BLaER1 (cell line): ENCODE results near the gene PPAT.
"Not testable (repeated sequence)": the region's sequence is repeated elsewhere in the genome, so short reads cannot be mapped to it uniquely, and the experiment has no call there.

ENCODE experiments used
- H3K27ac ChIP-seq: shearing (Covaris generic); formaldehyde crosslinking; 2 replicates; pipeline ENCODE4 v1.8.1; 2022
- H3K27me3 ChIP-seq: shearing (Covaris generic); formaldehyde crosslinking; 2 replicates; pipeline ENCODE4 v1.8.1; 2022
- H3K36me3 ChIP-seq: shearing (Covaris generic); formaldehyde crosslinking; 2 replicates; pipeline ENCODE4 v1.8.1; 2022
- H3K4me1 ChIP-seq: shearing (Covaris generic); formaldehyde crosslinking; 2 replicates; pipeline ENCODE4 v1.8.1; 2022
- H3K4me2 ChIP-seq: shearing (Covaris generic); formaldehyde crosslinking; 2 replicates; pipeline ENCODE4 v1.8.1; 2022
- H3K4me3 ChIP-seq: shearing (Covaris generic); formaldehyde crosslinking; 2 replicates; pipeline ENCODE4 v1.8.1; 2022
- H3K9ac ChIP-seq: shearing (Covaris generic); formaldehyde crosslinking; 2 replicates; pipeline ENCODE4 v1.8.1; 2022
- H3K9me3 ChIP-seq: shearing (Covaris generic); formaldehyde crosslinking; 2 replicates; pipeline ENCODE4 v1.8.1; 2022
- H4K20me1 ChIP-seq: shearing (Covaris generic); formaldehyde crosslinking; 2 replicates; pipeline ENCODE4 v1.8.1; 2022
- Cebpa-rat ChIP-seq: shearing (Covaris generic); IDR thresholded peaks from 2 replicates; pipeline ENCODE4 v1.8.1; 2022

The PPAT gene

DNA sequence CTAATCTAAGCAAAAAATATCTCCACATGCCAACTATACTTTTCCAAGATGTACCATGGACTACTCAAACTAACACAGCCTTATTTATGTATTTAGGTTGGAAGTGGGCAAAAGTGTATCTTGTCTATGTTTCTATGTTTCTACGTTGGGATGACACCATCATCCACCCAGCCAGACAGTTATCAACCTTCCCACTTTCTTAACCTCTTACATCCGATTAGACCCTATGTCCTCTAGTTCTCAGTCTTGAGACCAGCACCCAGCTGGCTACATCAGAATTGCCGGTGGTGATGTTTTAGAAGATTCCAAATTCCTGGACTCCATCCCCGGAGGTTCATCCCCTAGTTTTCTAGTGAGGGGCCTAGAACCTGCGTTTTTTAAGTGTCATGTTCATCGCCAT is 47.1 kb downstream of the PPAT start:
- Histone ChIP-seq H3K9ac (peak overlapping the region; percentile 89), H4K20me1 (no peaks in the 10 kb centered on the region), H3K4me1 (peaks cover 30% of the 10 kb centered on the region), H3K27me3 (no peaks in the 10 kb centered on the region), H3K9me3 (no peaks in the 10 kb centered on the region), H3K4me3 (peak overlapping the region; percentile 79), H3K27ac (peak overlapping the region; percentile 83), H3K4me2 (peak overlapping the region; percentile 94), H3K36me3 (peaks cover 15% of the 10 kb centered on the region; the same call in 1 of the 2 replicates)
- no peak for TF ChIP-seq Cebpa-rat

- no peak for TF ChIP-seq Cebpa-rat
- no peaks in the 10 kb centered on the region for H3K27me3 ChIP-seq
- H3K4me3 ChIP-seq = peak within 1 kb of the TSS; percentile 79
- H3K9ac ChIP-seq = peak within 1 kb of the TSS; percentile 89
- peaks cover 30% of the 10 kb centered on the region for H3K4me1 ChIP-seq
- peak within 1 kb of the TSS; percentile 83 for H3K27ac ChIP-seq
- H3K9me3 ChIP-seq = no peaks in the 10 kb centered on the region
- H4K20me1 ChIP-seq = no peaks in the 10 kb centered on the region
- peak within 1 kb of the TSS; percentile 94 for H3K4me2 ChIP-seq
- peaks cover 12% of the 10 kb centered on the region for H3K36me3 ChIP-seq
These were observed 48.1 kb downstream of the PPAT start, which contains the start of gene AASDH for GRCh38 chr4:56387023-56388001. Gene AASDH (minus strand): TSS chr4:56387491. CDS start chr4:56384299, 3,192 bp downstream.

- no peak overlapping the region for H3K9ac ChIP-seq
- no peak for TF ChIP-seq Cebpa-rat
- H3K4me3 ChIP-seq = peak overlapping the region; percentile 79
- H3K4me1 ChIP-seq = peaks cover 30% of the 10 kb centered on the region
- H3K9me3 ChIP-seq = no peaks in the 10 kb centered on the region
- H3K27ac ChIP-seq = no peak overlapping the region
- H3K4me2 ChIP-seq = peak overlapping the region; percentile 94
- H3K36me3 ChIP-seq = peaks cover 4% of the 10 kb centered on the region
- no peaks in the 10 kb centered on the region for H4K20me1 ChIP-seq
- no peaks in the 10 kb centered on the region for H3K27me3 ChIP-seq
These were observed 49.3 kb downstream of the PPAT start for GRCh38 chr4:56386091-56386490.

DNA sequence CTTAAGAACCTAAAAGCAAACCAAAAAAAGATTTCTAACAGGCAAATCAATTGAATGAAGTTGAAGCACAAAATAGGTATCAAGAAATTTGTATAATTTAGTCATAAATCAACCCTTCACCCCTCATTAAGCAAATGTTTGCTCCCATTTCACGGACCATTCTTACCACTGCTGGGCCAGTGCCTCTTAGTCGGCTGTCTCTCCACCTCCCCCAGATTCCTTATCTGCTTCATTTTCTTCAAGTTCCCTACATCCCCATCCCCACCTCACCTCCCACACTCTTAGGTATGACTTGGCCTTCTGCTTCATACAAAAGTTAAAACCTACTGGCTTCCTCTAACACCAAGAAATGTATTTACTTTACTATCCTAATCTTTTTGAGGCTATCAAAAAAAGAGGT is 60.0 kb downstream of the PPAT start:
- Histone ChIP-seq H4K20me1 (no peaks in the 10 kb centered on the region), H3K9me3 (no peaks in the 10 kb centered on the region), H3K27me3 (no peaks in the 10 kb centered on the region), H3K4me1 (peaks cover 27% of the 10 kb centered on the region), H3K27ac (no peak overlapping the region), H3K4me3 (no peak overlapping the region), H3K9ac (no peak overlapping the region), H3K4me2 (no peak overlapping the region), H3K36me3 (peaks cover 7% of the 10 kb centered on the region)
- TF ChIP-seq Cebpa-rat = no peak

- Histone ChIP-seq H3K27me3 (no peaks in the 10 kb centered on the region), H3K36me3 (peaks cover 12% of the 10 kb centered on the region), H3K4me2 (no peak overlapping the region), H3K9me3 (no peaks in the 10 kb centered on the region), H3K9ac (no peak overlapping the region), H3K4me3 (no peak overlapping the region), H3K4me1 (peaks cover 27% of the 10 kb centered on the region), H3K27ac (no peak overlapping the region), H4K20me1 (no peaks in the 10 kb centered on the region)
- TF ChIP-seq Cebpa-rat = no peak
These were observed 60.5 kb downstream of the PPAT start for GRCh38 chr4:56374956-56375355.

GRCh38 chr4:56372774-56373173 is 62.6 kb downstream of the PPAT start:
- Histone ChIP-seq H3K9me3 (no peaks in the 10 kb centered on the region), H3K4me2 (no peak overlapping the region), H4K20me1 (no peaks in the 10 kb centered on the region), H3K36me3 (peaks cover 21% of the 10 kb centered on the region), H3K4me1 (peaks cover 27% of the 10 kb centered on the region), H3K27me3 (no peaks in the 10 kb centered on the region), H3K9ac (no peak overlapping the region), H3K27ac (no peak overlapping the region), H3K4me3 (no peak overlapping the region)
- no peak for TF ChIP-seq Cebpa-rat

DNA sequence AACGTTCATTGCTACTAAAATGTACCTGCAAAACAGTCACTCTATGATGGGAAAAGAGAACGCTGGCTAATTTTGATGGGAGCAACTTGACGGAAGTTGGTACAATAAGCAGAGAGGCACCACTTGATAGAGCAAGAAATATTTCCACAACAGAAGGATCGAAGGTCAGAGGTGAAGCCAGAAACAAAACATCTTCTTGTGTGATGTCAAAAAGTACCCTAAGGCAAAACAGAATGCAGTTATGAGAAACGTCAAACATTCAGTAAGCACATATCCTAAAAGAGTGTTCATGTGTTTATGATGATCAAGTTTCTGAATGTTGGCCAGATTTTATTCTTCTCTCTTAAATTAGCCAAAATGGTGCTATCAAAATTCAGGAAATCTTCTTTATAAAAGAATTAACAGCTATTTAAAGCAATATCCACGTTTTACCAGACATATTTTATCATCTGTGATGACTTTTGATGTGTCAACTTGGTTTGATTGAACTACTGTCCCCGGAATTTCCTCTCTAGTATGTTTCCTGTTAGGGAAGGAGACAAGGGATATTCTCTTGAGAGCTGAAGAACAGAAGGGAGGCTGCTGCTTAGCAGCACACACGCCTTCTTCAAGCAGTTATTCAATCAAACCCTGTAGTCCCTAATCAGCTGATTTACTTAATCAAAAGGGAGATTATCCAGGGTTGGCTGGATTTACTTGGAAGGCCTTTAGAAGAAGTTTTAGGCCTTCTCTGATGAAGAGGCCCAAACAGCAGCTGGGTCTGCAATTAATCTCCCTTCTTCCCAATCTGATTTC is 63.8 kb downstream of the PPAT start:
- no peak for TF ChIP-seq Cebpa-rat
- peak overlapping the region; percentile 33; the same call in 1 of the 2 replicates for H3K9ac ChIP-seq

GRCh38 chr4:56370377-56370776 is 65.0 kb downstream of the PPAT start:
- Histone ChIP-seq H3K4me3 (no peak overlapping the region), H3K9me3 (no peaks in the 10 kb centered on the region), H3K36me3 (peaks cover 21% of the 10 kb centered on the region), H3K9ac (no peak overlapping the region), H4K20me1 (no peaks in the 10 kb centered on the region), H3K27ac (no peak overlapping the region), H3K27me3 (no peaks in the 10 kb centered on the region), H3K4me2 (no peak overlapping the region), H3K4me1 (peaks cover 27% of the 10 kb centered on the region)
- no peak for TF ChIP-seq Cebpa-rat

More for the DNA sequence above, 63.8 kb downstream of the PPAT start:
- Histone ChIP-seq H4K20me1 (no peaks in the 10 kb centered on the region), H3K9me3 (no peaks in the 10 kb centered on the region), H3K36me3 (peaks cover 21% of the 10 kb centered on the region), H3K4me2 (peak overlapping the region; percentile 71), H3K4me1 (peaks cover 27% of the 10 kb centered on the region), H3K27me3 (no peaks in the 10 kb centered on the region), H3K27ac (peak overlapping the region; percentile 25; the same call in 1 of the 2 replicates), H3K4me3 (no peak overlapping the region)

- H3K27ac ChIP-seq, H3K4me2 ChIP-seq, H3K27me3 ChIP-seq, H3K4me1 ChIP-seq, H4K20me1 ChIP-seq, H3K9ac ChIP-seq, H3K4me3 ChIP-seq: not testable (repeated sequence)
- Histone ChIP-seq H3K9me3 (peaks cover 22% of the 10 kb centered on the region), H3K36me3 (peaks cover 36% of the 10 kb centered on the region)
These were observed 72.4 kb downstream of the PPAT start for GRCh38 chr4:56362981-56363380.
